NCI-H2107 treated with DMSO at 0.1 percent for 48 hours (cell line): ENCODE results near the gene APLN.

Experiments
- DNase-seq: peaks from one replicate; lab custom pipeline; 2025; ENCODE audit not compliant: unreplicated experiment; lab: John Stamatoyannopoulos, UW

Gene APLN, protein sequence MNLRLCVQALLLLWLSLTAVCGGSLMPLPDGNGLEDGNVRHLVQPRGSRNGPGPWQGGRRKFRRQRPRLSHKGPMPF

DNA sequence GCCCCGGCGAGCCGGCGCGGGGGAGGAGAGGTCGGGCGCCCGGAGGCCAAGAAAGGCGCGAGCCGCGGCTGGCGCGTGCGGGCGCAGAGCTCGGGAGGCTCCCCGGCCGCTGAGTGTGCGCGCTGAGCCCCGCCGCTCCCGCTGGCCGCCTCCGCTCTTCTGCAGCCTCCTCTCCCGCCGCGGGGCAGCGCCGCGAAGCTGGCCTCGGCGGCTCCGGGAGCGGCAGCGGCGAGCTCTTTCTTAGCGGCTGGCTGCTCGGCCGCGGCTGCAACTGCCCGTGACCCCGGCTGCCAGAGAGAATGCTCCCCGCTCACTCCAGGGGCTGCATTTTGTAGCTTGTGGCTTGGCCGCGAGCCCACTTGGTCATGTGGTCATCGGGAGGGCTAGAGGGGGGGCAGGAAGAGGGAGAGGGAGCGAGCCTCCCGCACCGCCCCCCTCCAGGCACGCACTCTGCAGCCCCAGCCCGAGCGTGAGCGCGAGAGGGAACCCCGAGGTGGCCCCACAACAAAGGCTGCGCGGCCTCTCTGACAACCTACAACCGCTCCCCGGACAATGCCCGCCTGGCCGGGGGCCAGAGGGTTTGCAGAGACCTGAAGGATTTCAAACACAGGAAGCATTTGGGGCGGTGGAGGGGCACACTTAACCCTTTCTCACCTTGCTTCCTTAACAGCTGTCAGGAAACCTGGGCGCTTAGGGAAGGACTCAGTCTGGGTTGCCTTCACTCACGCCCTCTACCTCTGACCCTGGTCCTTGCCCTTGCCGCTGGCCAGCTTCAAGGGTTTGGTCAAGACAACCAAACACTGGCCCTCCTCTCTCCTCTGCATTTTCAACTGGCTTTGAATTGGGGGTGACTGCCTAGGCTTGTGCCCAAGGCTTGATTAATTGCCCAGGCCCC lies at the start of gene APLN:
Gene APLN (minus strand): TSS at position 305 of the 895 bp plus-strand sequence. CDS start 326 bp downstream, outside the sequence.
- peak; percentile 32 for DNase-seq

DNA sequence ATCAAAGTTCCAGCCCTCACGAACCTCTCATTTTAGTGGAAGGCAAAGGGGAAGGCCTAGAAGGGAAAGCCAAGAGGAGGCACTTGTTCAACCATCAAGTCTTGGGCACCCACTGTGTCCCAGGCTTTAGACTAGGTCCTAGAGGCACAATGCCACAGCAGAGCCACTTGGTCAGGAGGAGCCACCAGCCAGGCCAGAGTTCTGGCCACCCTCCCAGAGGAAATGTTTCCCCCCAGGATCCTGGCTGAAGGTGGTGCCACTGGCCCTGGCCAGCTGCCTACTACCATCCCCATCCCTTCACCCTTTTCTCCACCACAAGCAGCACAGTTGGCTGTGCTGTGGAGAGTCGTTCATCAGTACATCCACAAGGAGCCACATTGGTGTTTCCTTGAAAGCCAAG lies 49.7 kb upstream of the APLN start:
- DNase-seq, result no peak

DNA sequence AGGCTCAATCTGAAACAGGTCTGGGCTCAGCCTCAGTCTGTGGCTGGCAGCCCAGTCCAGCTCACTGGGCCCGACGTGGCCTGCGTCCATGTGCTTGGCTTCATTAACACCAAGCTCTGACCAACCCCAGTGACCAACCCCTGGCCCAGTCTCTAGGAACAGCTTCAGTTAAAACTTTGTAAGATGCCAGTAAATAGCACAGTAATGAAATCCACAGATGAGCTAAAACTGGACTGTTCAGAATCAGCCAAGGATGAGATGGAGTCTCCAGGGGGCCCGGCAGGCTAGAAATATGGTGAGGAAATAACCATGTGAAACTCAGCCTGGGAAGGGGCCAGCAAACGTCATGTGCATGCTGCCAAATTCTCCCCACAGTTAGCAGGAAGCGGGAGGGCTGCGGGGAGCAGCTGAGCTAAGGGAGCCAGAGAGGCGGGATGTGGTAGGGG lies 46.9 kb upstream of the APLN start:
- DNase-seq, result no peak

DNA sequence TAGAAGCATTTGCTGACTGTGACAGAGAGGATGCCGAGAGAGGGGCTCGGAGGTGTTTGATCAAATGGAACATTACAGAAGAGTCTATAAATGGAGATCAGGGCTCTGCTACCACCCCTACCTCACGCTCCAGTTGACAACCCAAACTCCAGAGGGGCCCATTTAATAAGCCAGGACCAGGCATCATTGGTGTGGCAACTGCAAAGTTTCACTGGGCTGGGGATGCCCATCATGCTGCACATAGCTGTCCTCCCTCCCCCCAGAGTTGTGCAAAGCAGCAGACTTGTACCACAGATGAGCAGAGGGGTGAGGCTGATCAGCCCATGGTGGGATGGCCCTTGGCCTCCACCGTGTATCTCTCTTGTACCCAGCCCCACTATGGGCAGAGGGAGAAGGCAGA lies 45.8 kb upstream of the APLN start:
- no peak for DNase-seq

DNA sequence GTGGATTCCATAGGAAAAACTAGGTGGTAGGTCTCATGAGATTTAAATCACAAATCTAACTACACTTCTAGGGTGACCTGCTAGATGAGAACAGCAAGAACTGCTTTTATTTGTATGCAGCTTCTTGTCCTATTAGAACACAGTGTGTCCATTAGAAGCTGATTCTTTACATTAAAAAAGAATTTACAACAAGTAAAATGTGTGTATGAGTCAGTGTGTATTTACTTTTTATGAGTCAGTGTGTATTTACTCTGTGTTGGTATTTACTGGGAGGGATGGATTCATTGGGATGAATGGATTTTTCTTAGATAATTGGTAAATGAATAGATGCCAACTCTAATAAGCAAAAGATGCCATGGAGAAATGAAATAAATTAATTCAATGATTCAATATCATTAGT lies 43.4 kb upstream of the APLN start:
- DNase-seq, result no peak

DNA sequence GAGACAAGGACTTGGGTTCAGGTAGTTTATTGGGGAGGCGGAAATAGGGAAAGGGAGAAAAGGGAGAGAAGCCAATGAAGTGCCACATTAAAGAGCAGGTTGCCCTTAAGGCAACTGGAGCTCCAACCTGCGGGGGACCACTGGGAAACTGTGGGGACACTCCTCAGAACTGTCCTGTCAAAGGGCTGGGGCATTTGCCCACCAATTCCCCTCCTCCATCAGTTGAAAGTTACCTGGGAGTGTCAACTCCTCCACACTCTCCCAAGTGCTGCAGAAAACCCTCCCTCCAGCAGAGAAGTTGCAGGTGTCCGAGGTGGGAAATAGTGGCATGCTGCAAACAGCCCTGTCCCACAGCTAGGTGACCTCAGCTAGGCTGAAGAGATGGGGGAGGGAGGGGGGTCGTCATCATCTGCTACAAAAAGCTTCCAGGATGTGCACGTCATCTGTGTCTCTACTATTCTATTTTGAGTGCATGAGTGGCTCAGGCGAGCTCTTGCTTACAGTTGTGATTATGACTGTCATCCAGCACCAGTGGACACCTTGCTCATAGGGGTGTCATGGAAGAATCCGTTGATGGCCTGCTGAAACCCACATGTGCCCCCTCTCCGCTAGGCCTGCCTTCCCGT lies 42.6 kb upstream of the APLN start:
- DNase-seq, result no peak

DNA sequence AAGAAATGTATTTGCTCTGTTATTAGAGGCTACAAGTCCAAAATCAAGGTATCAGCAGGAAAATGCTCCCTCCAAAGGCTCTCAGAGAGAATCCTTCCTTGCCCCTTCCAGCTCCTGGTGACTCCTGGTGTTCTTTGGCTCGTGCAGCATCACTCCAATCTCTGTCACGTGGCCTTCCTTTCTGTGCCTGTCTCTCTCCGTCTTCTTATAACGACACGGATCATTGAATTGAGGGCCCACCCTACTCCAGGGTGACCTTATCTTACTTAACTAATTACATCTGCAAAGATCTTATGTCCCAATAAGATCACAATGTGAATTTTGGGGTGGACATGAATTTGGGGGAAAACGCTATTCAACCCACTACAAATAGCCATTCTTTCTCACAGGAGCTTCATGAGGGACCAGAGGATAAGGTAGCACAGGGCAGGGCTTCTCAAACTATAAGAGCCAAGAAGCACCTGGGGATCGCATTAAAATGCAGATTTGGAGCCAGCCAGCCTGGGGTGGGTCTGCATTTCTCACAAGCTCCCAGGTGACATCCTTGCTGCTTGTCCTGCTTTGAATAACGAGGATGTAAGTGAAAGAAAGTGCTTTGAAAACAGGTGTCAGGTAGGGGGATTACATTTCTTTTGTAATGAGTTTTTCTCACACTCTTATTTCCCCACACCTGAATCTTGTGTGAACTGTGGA lies 41.9 kb upstream of the APLN start:
- DNase-seq, result no peak

DNA sequence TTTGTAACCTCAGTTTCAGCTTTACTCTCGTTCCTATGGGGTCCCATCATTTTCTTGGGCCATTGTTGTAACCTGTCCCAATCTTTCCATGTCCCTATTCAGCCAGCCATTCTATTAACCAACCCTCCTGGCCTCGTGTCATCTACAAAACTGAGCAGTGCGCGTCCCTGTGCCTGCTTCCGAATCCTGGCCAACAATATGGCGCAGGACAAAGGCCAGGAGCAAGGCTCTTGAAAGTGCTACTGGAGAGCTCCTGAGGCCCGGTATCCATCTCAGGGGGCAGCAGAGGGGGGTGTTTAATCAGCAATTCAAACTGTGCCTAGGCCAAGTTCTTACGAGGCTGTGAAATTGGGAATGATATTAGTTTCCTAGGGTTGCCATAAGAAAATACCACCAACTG lies 41.2 kb upstream of the APLN start:
- DNase-seq, result no peak

DNA sequence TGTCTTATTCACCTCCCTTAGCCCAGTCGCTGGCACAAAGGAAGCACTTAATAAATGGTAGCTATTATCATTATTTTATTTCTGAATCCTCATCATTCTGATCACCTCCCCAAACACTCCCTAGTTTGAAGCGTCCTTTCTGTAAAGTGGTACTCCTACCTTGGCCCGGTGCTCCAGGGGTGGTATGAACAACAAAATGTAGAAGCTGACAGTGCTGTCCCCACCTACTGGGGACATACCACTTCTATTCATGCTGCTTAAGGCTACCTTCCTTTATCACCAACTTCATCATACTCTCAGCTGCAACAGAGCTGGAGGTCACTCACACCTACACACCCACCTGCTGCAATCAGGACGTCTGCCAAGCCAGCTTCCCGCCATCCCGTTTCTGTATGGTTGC lies 40.8 kb upstream of the APLN start:
- DNase-seq, result no peak

DNA sequence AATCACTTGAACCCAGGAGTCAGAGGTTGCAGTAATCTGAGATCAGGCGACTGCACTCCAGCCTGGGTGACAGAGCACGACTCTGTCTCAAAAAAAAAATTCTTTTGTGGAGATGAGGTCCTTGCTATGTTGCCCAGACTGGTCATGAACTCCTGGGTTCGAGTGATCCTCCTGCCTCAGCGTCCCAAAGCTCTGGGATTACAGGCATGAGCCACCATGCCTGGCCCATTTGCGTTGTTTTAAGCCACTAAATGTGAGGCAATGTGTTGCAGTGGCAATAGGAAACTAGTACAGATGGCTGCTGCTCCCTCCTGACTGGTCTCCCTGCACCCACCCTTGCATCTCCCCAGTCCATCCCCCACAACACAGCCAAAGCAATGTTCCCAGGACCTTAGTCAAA lies 40.0 kb upstream of the APLN start:
- no peak for DNase-seq

DNA sequence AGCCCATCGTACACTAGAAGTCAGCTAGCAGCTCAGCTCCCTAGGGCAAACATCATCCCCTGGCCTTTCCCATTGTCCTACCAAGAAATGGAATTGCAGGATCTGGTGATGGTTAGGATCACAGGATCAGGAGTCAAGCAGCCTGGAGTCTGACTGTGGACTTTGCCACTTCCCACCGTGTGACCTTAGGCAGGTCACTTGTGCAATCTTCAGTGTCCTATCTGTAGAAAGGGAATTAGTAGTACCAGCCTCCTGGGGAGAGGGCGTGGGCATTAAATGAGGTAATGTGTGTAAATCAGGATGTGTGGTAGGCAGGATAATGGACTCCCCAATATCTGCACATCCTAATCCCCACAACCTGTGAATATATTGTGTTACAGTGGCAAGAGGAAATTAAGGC lies 38.6 kb upstream of the APLN start:
- no peak for DNase-seq

DNA sequence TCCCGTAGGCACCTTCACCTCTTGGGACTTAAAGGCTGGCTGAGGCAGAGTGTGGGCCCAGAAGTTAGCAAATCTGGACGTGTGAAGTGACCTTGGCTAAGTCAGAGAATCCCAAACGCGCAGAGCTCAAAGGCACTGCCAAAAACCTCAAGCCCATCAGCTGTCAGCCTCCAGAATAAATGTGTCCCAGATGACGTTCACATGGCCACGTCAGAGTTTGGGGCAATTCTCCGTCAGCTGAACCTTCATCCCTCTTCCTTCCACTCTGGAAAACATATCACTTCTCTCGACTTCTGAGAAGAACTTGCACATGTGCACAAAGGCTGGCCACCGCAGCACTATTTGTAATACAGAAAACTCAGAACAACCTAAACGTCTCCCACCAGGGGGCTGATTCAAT lies 35.7 kb upstream of the APLN start:
- DNase-seq, result no peak

DNA sequence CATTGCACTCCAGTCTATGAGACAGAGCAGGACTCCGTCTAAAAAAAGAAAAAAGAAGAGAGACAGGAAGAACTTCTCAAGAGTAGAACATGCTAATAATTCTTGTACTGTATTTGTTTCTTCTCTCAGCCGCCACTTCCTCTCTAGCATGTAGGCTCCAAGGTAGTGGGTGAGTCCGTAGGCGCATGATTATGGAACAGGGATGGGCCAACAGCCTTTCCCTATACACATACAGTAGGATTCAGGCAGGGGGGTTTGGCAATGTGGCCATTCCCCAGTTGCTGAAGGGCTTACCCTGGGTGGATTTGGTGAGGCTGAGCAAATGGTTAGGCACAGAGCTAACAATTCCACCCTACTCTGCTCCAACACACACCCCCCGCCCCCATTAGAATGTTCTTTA lies 35.0 kb upstream of the APLN start:
- no peak for DNase-seq

DNA sequence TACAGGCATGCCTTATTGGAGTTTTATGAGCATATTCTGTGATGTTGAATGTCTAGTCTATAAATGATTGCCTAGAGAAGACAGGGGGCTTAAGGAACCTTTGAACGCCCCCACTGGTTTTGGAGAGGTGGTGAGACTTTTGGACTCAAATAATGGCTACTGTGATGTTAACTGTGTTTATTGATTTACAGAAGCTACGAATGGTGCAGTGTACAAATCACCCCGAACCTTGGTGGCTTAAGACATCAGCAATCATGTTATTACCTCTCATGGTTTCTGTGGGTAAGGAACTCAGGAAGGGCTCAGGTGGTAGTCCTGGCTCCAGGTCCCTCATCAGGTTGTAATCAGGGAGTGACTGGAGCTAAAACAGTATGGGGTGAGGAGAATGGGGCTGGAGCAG lies 33.3 kb upstream of the APLN start:
- no peak for DNase-seq

DNA sequence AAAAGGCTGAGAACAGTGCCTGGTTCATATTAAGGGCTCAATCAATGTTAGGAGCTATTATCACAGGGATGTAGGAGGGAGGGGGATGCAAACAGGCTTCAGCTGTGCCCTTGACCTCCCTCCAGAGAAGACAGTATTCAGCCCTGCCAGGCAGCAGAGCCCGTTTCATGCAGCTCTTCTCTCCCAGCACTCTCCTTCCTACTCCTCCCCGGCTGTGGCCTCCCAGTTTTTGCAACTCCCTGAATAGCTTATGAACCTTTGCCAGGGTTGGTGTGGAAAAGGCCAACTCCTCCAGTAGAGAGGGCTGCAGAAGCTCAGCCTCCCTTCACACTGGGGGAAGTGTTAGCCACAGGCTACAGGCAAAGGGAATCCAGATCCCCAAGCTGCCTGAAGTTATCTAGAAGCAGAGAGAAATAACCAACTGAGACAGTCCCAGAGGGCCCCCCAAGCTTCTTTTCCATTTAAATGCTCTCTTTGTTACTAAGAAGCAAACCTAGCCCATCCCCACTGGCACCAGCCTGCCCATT lies 31.7 kb upstream of the APLN start:
- no peak for DNase-seq

DNA sequence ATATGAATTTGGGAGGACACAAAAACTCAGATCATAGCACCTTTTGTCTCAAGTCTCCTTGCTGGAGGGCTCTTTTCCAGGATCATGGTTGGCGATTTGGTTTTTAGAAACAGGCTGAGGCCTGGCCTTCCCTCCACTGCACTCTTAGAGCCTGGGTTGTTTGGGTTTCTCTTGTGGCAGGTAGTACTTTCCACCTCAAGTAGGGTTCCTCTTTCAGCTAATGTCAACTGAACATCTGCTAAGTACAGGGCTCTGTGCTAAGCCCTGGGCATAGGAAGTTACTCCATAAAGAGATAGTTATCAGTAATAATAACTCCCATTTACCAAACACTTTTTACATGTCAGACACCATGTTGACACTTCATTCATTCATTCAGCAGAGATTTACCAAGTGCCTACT lies 28.2 kb upstream of the APLN start:
- DNase-seq, result no peak

DNA sequence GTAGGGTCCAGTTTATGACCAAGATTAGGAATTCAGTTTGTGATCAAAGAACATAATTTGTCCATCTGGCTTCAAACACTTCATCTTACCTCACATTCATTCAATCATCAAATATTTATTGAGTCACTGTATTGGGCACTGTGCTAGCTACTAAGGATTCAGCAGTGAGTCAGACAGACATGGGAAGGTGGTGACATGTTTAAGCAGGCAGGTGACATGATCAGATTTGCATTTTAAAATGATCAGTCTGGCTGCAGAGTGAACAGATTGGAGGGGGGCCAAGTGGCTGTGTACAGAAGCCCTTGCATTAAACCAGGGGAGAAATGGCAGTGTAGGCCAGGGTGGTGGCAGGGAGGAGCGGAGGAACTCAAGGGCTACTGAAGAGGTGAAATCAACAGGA lies 25.1 kb upstream of the APLN start:
- DNase-seq, result no peak

DNA sequence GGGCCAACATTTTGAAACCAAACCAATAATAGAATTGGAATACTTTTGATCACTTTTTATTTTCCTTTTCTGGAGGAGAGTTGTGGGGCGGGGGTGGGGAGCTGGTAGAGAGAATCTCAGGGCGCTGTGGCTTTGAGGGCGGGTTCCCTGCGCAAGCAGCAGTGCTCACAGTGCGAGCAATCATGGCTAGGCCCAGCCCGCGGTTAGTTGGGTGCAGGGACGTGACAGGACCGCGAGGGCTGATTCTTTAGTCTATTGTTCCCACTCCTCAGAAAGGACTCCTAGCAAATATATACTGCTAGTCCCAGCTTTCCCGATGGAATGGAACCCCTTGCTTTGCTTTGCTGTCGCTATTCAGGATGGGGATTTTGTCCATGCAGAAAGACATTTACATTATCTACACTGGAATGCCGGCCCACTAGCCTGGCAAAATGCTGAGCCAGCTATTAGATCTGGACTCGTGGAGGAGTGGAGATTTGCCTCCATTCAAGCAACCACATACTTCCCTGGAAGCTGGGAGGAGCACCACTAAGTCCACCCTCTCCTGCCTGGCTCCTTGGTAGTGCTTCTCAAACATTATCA lies 23.9 kb upstream of the APLN start:
- peak; percentile 23 for DNase-seq

DNA sequence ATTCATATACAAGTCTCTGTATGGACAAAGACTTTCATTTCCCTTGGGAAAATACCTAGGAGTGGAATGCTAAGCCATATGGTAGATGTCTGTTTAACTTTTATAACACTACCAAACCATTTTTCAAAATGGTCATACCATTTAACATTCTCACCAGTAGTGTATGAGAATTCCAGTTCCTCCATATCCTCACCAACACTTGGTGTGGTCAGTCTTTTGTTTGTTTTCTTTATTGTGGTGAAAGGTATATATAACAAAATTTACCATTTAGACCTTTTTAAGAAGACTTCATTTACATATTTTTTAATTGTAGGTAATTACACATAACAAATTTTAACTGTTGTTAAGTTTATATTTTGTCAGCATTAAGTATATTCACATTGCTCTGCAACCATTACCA lies 12.7 kb upstream of the APLN start:
- DNase-seq, result no peak

DNA sequence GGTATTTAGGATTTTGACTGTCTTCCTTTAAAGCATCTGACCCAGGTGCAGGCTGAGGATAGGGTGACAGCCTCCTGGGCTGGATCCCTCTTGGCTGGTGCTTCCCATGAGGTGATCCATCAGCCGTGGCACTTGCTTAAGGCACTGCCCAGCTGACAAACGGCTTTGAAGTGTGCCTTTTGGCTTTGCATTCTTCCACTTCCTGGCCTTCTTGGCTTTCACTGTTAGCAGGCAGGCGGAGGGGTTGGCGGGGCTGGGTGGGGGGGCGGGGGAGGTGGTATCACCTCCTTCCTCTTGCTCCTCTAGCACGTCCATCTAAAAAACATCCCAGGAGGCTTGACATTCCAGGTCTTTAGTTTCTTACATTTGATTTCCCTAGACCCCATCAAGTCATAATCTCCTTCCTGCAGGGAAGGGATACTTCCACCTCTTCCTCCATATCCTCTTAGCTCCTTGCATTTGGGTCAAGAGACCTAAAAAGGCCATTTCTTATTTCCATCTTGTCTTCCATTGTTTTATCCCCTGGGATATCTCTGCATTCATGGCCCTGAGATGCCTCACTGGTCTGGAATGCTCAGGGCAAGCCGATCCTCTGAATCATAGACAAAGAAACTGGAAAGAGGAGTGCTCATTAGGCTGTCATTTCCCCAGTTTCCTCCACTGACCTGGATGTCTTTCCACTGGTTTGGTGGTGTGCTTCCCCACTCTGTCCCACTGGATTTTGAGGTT lies 11.3 kb upstream of the APLN start:
- no peak for DNase-seq

DNA sequence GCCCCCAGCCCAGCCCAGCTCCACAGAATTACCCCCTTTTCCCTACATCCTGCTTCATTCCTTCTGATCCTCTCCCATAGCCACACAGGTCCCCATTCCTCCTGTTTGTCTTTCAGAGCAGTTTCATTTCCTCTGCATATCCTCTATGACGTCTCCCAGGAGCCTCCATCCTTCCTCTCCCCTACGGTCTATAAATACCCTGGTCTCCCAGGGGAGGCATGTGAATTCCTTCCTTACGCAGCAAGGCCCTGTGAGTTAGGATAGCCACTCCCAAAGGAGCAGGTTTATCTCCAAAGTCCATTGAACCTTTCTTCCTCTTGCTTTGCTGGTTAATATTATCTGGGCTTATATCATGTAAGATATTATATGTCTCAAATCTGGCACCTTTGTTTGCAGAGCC lies 8.4 kb upstream of the APLN start:
- DNase-seq, result no peak
